ENCODE measurements around the gene AQP5. TPM values are rescaled to one million over a fixed set of nuclear protein-coding genes. Genes with fewer than 3 reads are reported as not detected.
A peak's percentile ranks its signal among the peaks of the same experiment; 100 is the strongest.

The AQP5 gene
- total and polyA plus RNA-seq, 2 of the 8 experiments (the other 6 are each of a cell fraction or from before 2014, with no cell fraction given), result 2.5 to 3.2 TPM

DNA sequence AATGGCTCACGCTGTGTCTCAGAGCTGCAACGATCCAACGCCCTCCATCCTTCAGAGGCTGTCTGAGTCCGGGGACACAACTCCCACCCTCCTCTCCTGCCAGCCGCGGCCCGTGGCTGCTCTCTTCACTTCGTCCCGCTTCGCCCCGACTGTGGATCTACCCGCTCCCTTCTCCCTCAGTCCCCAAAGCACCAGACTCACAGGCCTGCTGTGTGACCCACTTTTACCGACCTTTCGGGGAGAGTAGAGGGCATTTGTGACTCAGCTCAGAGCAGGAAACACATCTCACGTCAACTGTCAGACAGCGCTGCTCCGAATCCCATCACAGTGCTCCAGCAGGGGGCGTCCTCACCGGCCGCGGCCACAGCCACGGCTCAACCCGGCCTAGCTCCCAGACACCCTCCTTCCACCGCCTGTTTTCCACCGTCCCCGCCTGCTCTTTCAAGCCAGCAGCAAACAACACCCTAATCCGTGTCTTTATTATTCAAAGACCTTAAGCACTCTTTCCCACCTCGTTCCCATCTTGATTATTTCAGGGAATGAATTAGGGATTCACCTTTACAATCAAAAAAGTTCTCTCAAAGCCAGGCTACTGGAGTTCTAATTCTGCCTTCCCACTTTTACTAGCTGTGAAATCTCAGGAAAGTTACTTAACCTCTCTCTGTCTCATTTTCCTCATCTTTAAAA, 16.1 kb upstream of the AQP5 start:
- Histone ChIP-seq H2AFZ (ENCODE audit: low read length) (peak overlapping the region; percentile 63), H3K4me3 (ENCODE audit: extremely low read depth in 1 of 4, insufficient read depth in 2 of 4, low read depth in 3 of 4, low read length in 4 of 4) (peak overlapping the region in 2 of 4 experiments; percentile 16 to 44; a peak in 4 of 8 replicates), H3K79me1 (ENCODE audit: low read depth, low read length) (no peaks in the 10 kb centered on the region), H3K27ac (ENCODE audit: low read depth, low read length) (no peak overlapping the region), H3K9me3 (ENCODE audit: insufficient read depth in 2 of 2, low read depth in 1 of 2, low read length in 1 of 2) (no peaks in the 10 kb centered on the region), H2BK12ac (ENCODE audit: low read depth, low read length) (no peak overlapping the region; the same call in 1 of the 2 replicates), H3K23me2 (ENCODE audit: low read depth, low read length) (no peaks in the 10 kb centered on the region; the same call in 1 of the 2 replicates), H3K14ac (ENCODE audit: insufficient read length) (no peak overlapping the region), H2BK15ac (ENCODE audit: low read length) (no peak overlapping the region), H3K36me3 (ENCODE audit: control insufficient read depth in 2 of 4, insufficient read depth in 4 of 4, low read length in 3 of 4) (no peaks in the 10 kb centered on the region), H4K5ac (ENCODE audit: insufficient read length, low read depth, low read length) (no peak overlapping the region), H4K91ac (replicated peaks; ENCODE audit: insufficient read length, low read length) (no peak overlapping the region), H3K18ac (ENCODE audit: extremely low read depth, low read length) (peak overlapping the region; percentile 55; the same call in 1 of the 2 replicates), H4K8ac (ENCODE audit: extremely low read depth, insufficient read depth, low read length) (no peak overlapping the region; the same call in 1 of the 2 replicates), H2BK5ac (ENCODE audit: low read depth, low read length) (no peak overlapping the region; the same call in 1 of the 2 replicates), H2BK120ac (replicated peaks; ENCODE audit: low read depth, low read length) (no peak overlapping the region), H3K79me2 (ENCODE audit: control insufficient read depth in 1 of 2, insufficient read depth in 2 of 2, low read length in 2 of 2) (no peaks in the 10 kb centered on the region), H2BK20ac (ENCODE audit: low read length) (peak overlapping the region; percentile 55; the same call in 1 of the 2 replicates), H3K4me2 (ENCODE audit: insufficient read depth in 1 of 2, low read depth in 2 of 2, low read length in 2 of 2) (peak overlapping the region; percentile 13 to 66), H3K56ac (replicated peaks; ENCODE audit: insufficient read length, low read depth, low read length) (no peak overlapping the region), H3K27me3 (replicated peaks in 1 of 4; ENCODE audit: control insufficient read depth in 3 of 4, extremely low read depth in 1 of 4, insufficient read depth in 3 of 4, low read length in 3 of 4) (peaks cover 0 to 3% (median 0%) of the 10 kb centered on the region in 4 experiments; a peak in 1 of 7 replicates), H3K9ac (replicated peaks in 1 of 4; ENCODE audit: extremely low read depth in 1 of 4, low read depth in 3 of 4, low read length in 3 of 4) (no peak overlapping the region), H3K4me1 (replicated peaks in 1 of 4; ENCODE audit: control insufficient read depth in 3 of 4, insufficient read depth in 4 of 4, low read length in 3 of 4) (peaks cover 3 to 17% (median 4%) of the 10 kb centered on the region in 4 experiments; a peak in 6 of 7 replicates), H3K23ac (ENCODE audit: insufficient read length) (no peak overlapping the region), H4K20me1 (replicated peaks in 1 of 2; ENCODE audit: control insufficient read depth in 1 of 2, insufficient read depth in 2 of 2, low read length in 2 of 2) (peaks cover 0 to 1% of the 10 kb centered on the region in 2 experiments), H3K4ac (replicated peaks; ENCODE audit: insufficient read length, low read depth, low read length) (no peak overlapping the region), H2AK5ac (ENCODE audit: low read depth, low read length) (no peak overlapping the region)
- CTCF ChIA-PET (ENCODE audit: partially characterized antibody), result interaction anchor here (0.7 to 7.6 kb wide), 43 partner anchors 10 to 188 kb away, joined by 3 to 104 read pairs (median 4); partner anchors contain the start of genes AQP5 and AQP6
- FAIRE-seq (peak; percentile 90), DNase-seq (ENCODE audit: low read depth in 1 of 2, low spot score in 2 of 2) (peak; percentile 77 to 97)
- POLR2A ChIA-PET (ENCODE audit: partially characterized antibody), result interaction anchor here (0.9 to 1.7 kb wide), 12 partner anchors 8 to 204 kb away, joined by 3 to 6 read pairs (median 4); partner anchors contain the start of genes AQP5 and TMBIM6
- WGBS, 2 experiments (ENCODE audit: extremely low coverage in 1 of 2, insufficient coverage in 1 of 2, insufficient read length in 1 of 2, insufficient replicate concordance in 2 of 2, low coverage in 1 of 2, low lambda C conversion rate in 2 of 2, missing lambda C conversion rate in 1 of 2), result 16% methylated on average over 27 of the region's 28 CpGs; no CpG with 5 or more reads in 1 of the 2 experiments
- TF ChIP-seq SIX5 (IDR thresholded peaks at IDR 0.05; ENCODE audit: low read depth, low read length) (no peak), RAD21 (IDR thresholded peaks at IDR 0.05 in 1 of 2, conservative IDR thresholded peaks at IDR 0.05 in 1 of 2; ENCODE audit: low read depth in 2 of 2, low read length in 2 of 2) (peak; percentile 54 to 64), RXRA (IDR thresholded peaks at IDR 0.05; ENCODE audit: insufficient read depth, low read depth, low read length) (no peak)
- TF ChIP-seq, protein P1, sequence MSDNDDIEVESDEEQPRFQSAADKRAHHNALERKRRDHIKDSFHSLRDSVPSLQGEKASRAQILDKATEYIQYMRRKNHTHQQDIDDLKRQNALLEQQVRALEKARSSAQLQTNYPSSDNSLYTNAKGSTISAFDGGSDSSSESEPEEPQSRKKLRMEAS (IDR thresholded peaks at IDR 0.05), result peak; percentile 69
- TF ChIP-seq, protein P2, sequence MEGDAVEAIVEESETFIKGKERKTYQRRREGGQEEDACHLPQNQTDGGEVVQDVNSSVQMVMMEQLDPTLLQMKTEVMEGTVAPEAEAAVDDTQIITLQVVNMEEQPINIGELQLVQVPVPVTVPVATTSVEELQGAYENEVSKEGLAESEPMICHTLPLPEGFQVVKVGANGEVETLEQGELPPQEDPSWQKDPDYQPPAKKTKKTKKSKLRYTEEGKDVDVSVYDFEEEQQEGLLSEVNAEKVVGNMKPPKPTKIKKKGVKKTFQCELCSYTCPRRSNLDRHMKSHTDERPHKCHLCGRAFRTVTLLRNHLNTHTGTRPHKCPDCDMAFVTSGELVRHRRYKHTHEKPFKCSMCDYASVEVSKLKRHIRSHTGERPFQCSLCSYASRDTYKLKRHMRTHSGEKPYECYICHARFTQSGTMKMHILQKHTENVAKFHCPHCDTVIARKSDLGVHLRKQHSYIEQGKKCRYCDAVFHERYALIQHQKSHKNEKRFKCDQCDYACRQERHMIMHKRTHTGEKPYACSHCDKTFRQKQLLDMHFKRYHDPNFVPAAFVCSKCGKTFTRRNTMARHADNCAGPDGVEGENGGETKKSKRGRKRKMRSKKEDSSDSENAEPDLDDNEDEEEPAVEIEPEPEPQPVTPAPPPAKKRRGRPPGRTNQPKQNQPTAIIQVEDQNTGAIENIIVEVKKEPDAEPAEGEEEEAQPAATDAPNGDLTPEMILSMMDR (IDR thresholded peaks at IDR 0.05; ENCODE audit: control extremely low read depth in 1 of 3, insufficient read depth in 1 of 3, low read depth in 1 of 3, low read length in 3 of 3), result peak; percentile 87 to 95 (median 89)
- TF ChIP-seq, protein P3, sequence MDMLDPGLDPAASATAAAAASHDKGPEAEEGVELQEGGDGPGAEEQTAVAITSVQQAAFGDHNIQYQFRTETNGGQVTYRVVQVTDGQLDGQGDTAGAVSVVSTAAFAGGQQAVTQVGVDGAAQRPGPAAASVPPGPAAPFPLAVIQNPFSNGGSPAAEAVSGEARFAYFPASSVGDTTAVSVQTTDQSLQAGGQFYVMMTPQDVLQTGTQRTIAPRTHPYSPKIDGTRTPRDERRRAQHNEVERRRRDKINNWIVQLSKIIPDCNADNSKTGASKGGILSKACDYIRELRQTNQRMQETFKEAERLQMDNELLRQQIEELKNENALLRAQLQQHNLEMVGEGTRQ (IDR thresholded peaks at IDR 0.05; ENCODE audit: low read length), result no peak

Data from H1 (cell line).